ENCODE results near the gene SCGB2A2.

DNA sequence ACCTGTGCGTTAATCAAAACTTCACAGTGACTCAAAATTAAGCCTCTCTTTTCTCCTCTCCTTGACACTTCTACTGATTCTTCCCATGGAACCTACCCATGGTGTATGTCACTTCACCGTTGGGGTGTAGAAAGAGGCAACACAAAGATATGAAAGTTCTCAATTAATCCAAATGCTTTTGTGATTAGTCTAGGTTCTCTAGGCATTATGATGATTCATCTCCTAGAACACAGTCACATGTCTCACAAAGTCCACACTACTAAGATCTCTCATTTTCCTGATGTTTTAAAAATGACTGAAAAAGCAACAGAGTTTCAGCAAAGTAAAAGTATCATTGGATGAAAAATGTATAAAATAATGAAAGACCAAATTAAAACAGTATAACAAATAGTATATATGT, 13.7 kb upstream of the SCGB2A2 start:
- TF ChIP-seq, protein P1, sequence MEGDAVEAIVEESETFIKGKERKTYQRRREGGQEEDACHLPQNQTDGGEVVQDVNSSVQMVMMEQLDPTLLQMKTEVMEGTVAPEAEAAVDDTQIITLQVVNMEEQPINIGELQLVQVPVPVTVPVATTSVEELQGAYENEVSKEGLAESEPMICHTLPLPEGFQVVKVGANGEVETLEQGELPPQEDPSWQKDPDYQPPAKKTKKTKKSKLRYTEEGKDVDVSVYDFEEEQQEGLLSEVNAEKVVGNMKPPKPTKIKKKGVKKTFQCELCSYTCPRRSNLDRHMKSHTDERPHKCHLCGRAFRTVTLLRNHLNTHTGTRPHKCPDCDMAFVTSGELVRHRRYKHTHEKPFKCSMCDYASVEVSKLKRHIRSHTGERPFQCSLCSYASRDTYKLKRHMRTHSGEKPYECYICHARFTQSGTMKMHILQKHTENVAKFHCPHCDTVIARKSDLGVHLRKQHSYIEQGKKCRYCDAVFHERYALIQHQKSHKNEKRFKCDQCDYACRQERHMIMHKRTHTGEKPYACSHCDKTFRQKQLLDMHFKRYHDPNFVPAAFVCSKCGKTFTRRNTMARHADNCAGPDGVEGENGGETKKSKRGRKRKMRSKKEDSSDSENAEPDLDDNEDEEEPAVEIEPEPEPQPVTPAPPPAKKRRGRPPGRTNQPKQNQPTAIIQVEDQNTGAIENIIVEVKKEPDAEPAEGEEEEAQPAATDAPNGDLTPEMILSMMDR (IDR thresholded peaks at IDR 0.05 in 8 of 11, conservative IDR thresholded peaks at IDR 0.05 in 3 of 11), result no peak
- no peak for TF ChIP-seq POLR2AphosphoS5 (IDR thresholded peaks at IDR 0.05)

Measured in spleen (tissue), 7 donors.